Lung microvascular endothelial cell (primary cell): Measurements from ENCODE around the gene TMEM132D. TPM values are rescaled to one million over a fixed set of nuclear protein-coding genes. Genes with fewer than 3 reads are reported as not detected.
A peak's percentile ranks its signal among the peaks of the same experiment; 100 is the strongest.
"Not testable (repeated sequence)": the region's sequence is repeated elsewhere in the genome, so short reads cannot be mapped to it uniquely, and the experiment has no call there.

ENCODE experiments used
- DNase-seq, 2 donors: peaks; one replicate each; pipeline versions ENCODE4 v3.0.0 to v3.0.0-alpha.2; 2010; ENCODE audit warnings: low read depth in 2 of 2
- total RNA-seq: library from RNA; depleted of rRNA; stranded (reverse); fragments of >200 nt; gene quantifications from 2 replicates; pipeline ENCODE4 v1.2.1, GENCODE V29; 2014

The TMEM132D gene
- not detected in 2 replicates for total RNA-seq

DNA sequence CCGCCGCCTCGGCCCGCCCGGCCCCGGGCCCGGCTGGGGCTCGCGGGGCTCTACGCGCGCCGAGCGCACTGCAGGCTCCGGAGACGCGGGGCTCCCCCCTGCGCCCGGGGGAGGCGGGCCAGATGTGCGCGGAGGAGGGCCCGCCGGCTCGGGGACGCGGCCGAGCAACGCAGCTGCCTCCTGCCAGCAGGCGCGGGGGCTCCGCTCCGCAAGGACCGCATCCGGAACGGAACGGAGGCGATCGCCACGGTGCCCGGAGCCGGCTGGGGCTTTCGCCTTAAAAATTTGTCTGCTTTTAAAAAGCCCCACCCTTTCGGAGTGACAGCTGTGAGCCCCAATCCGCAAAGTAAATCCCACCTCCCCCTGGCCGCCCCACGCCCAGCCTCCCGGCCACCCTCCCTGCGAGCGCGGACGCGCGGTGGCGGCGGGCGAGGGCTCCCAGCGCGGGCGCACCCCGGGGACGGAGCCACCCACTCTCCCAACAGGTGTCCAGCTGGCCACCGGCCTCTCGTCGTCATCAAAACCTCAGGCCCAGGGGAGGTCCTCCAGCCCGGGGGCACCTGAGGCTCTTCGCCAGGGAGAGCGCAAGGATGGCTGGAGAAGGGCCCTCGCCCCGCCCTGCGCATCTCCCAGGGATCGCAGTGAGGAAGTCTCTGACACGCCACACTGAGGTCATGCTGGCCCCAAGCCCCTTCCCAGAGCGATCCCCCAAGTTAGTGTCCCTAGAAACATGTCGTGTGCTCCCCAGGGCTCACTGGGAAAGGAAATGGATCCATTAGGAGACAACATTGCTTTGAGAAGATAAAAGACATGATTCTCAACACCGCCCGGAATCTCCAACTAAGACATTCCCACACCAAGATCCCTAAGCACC, at the start of gene TMEM132D:
Gene TMEM132D (minus strand): TSS at position 70 of the 874 bp plus-strand sequence.
- no peak for DNase-seq

- no peak for DNase-seq
These were observed 45.8 kb upstream of the TMEM132D start for GRCh38 chr12:129949651-129950050.

GRCh38 chr12:129941618-129942017, 37.8 kb upstream of the TMEM132D start:
- no peak for DNase-seq

DNA sequence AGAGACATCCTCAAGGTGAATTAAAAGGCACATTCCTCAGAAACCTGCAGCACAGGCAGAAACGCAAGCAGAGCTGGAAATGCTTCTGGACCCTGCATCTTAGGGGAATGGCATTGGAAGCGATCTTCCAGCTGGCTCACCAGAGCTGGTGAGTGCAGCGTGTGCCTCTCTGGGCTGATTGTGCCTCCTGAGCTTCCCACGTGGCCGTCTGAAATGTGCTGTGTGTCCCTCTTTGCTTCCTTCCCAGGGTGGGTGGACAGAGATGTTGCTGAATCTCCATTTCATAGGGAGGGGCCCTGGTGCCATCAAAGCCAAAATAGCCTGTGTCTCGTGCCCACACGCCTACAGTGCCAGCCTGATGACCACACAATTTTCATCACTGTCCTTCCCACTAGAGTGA, 34.3 kb upstream of the TMEM132D start:
- DNase-seq: no peak

- DNase-seq: no peak
These were observed 33.6 kb upstream of the TMEM132D start for GRCh38 chr12:129937426-129937825.

- no peak for DNase-seq
These were observed 24.8 kb upstream of the TMEM132D start for GRCh38 chr12:129928643-129929042.

- DNase-seq: no peak
These were observed 23.6 kb upstream of the TMEM132D start for GRCh38 chr12:129927316-129927900.

- peak; percentile 25 to 43 for DNase-seq
These were observed 7.7 kb upstream of the TMEM132D start for GRCh38 chr12:129911428-129912049.

- DNase-seq: no peak
These were observed 5.5 kb upstream of the TMEM132D start for GRCh38 chr12:129909051-129910020.

DNA sequence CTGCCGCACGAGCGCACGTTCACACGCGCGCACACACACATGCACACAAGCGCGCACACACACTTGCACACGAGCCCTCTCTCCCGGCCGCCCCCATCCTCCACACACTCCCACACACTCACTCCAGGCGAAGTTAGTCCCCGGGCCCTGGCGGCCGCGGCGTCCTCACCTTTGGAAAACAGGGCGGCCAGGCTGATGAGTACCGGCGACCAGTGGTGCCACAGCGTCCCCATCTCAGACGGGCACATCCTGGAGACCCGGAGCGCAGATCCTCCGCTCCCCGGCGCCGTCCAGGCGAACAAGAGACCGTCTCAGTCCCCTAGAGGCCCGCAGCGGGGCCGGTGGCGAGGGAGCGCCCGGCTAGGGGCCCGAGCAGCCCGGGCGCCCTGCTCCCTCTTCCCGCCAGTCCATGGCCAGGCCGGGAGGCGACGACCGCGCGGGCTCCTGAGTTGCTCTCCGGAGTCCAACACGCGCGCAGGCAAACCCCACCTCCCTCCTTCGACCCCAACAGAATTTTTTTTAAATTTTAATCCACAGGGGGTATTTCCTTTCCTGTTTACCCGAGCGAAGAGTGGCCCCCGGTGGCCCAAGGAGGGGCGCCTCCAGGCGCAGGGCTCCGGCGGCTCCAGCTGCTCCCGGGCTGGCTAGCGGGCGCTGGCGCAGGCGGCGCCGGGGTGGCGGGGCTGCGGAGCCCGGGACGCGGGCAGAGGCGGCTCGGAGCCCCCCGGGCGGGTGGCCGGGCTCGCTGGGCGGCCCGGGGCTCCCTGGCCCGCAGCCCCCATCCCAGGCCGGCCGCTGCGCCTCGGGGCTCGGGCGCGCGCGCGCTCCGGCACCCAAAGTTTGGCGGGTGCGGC, 506 bp downstream of the TMEM132D start:
- no peak for DNase-seq

DNA sequence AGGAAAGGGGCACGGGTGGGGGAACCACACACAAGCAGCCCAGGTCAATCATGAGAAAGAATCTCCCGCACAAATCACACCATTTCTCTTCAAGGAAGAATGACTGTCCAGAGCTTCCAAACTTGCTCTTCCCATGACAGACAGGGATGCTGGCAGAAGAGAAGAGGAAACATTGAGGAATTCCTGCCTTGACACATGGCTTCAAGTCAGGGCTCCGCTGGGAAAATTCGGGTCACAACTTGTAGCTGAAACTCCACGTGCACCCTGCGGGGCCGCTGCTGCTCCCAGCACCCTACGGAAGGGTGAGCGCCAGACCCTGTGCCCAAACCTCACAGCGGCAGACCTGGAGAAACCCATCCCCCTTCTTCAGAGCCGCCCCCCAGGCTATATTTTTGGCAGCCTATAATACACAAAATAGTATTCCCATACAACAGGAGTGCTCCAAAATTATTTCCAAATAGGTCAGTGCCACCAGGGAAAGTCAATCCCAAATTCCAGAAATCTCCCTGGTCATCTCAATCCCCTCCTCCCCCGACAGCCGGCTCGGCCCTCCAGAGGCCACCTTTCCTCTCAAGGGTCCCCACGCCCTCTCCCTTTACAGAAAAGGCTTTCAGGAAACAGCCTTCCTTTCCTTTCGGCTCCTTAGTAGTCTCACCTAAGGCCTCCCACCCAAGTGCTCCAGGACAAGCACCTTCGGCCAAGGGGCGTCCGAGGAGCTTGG, 1.3 kb downstream of the TMEM132D start:
- DNase-seq: no peak

DNA sequence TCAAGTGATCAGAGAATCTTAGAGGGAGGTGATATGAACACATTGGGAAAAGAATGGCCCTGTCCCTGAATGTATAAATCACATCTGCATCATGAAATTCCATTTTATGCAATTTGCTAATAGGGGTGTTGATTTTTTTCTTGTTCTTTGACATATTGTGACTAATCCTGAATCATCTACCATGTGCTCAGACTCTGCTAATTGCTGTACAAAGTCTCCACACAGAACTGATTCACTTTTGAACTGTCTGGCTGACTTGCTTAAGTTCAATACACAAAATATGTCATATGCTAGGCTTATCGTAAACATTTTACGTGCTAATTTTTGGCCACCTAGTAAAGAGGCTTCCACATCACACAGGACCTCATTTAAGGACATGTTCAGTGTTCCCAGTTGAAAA, 2.6 kb downstream of the TMEM132D start:
- DNase-seq: no peak

DNA sequence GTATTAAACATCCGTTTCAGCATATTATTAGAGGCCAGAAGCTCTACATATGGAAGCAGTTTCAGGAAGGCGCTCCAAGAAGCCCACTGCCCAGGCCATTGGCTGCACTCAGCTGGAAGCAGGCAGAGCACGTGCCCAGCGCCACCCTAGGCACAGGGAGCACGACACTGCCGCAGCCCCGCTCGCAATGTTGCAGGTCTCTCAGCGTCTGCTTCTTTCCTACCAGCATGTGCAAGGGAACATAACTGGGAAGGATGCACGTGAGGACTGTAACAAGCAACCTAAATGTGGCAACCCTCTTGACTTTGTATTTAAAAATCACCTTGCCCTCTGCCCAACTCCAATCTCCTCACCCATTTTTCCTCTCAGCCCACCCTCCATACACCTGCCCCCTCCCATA, 3.5 kb downstream of the TMEM132D start:
- DNase-seq: no peak

DNA sequence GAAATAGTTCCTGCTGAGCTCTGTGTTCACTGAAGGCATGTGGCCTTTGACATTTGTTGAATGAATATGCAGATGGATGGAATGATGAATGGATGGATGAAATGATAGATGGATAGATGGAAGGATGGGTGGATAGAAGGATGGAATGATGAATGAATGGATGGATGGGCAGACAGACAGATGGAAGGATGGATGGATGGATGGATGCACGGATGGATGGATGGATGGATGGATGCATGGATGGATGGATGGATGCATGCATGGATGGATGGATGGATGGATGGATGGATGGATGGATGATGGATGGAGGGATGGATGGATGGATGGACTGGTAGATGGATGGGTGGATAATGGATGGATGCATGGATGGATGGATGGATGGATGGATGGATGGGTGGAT, 4.8 kb downstream of the TMEM132D start:
- DNase-seq: not testable (repeated sequence)

GRCh38 chr12:129893691-129894090, 10.1 kb downstream of the TMEM132D start:
- DNase-seq: no peak

DNA sequence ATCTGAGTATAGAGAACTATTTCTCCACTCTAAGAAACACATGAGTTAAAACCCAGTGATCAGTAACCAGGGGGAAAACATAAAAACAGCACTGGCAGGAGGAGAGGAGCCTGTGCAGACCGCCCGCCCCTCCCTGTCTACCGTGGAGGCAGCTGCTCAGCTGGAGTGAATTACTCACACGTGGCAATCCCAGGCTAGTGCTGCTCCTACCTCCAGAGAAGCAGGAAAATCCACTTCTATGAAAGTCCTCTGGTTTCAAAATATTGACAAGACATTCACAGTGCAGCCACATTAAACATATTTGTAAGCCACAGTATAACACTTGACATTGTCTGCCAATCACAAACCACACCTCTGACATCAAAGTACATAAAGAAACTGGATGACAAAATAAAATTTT, 16.7 kb downstream of the TMEM132D start:
- no peak for DNase-seq

DNA sequence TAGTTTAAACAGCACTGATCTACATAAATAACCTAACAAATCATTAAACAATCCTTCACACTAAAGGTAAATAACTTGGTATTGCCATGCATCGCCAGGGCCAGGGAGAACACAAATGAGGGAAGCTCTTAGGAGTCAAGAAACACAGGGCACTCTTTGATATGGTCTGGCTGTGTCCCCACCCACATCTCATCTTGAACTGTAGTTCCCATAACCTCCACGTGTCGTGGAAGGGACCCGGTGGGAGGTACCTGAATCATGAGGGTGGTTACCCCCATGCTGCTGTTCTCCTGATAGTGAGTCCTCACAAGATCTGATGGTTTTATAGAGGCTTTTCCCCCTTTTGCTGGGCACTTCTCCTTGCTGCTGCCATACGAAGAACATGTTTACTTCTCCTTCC, 17.3 kb downstream of the TMEM132D start:
- no peak for DNase-seq

- no peak for DNase-seq
These were observed 18.5 kb downstream of the TMEM132D start for GRCh38 chr12:129885287-129885686.

DNA sequence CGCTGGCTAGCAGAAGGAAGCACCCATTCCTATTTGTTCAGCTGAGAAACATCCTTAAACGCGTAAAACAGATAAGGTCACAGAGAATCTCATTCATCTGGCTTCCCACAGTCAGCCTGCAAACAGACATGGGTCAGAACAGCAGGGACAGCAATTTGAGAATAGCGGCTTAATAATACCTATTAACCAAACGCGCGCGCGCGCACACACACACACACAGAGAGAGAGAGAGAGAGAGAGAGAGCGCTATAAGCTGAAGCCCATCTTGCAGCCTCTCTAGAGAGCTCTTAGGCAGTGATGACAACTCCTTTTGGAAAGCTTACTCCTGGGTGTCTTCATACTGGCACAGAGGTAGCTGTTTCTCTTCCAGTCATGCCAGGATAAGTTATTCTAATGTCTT, 26.4 kb downstream of the TMEM132D start:
- no peak for DNase-seq

- DNase-seq: no peak
These were observed 30.0 kb downstream of the TMEM132D start for GRCh38 chr12:129873833-129874208.
